Colonic mucosa (tissue), 4 donors: ENCODE results near the gene AK3. TPM values are rescaled to one million over a fixed set of nuclear protein-coding genes. Genes with fewer than 3 reads are reported as not detected.

Experiments
- DNase-seq: peaks from one replicate; pipeline ENCODE4 v3.0.0-alpha.2; 2020
- H3K27ac ChIP-seq: fragments of 200-600 bp; one replicate; pipeline ENCODE4 v1.8.0; 2021
- H3K27me3 ChIP-seq: fragments of 200-600 bp; one replicate; pipeline ENCODE4 v1.8.0; 2021
- H3K36me3 ChIP-seq: fragments of 200-600 bp; one replicate; pipeline ENCODE4 v1.8.0; 2021
- H3K4me1 ChIP-seq: fragments of 200-600 bp; one replicate; pipeline ENCODE4 v1.8.0; 2021; ENCODE audit warnings: mild to moderate bottlenecking
- H3K4me3 ChIP-seq: fragments of 200-600 bp; one replicate; pipeline ENCODE4 v1.8.0; 2021
- H3K9ac ChIP-seq, 2 donors: one replicate each; pipeline ENCODE4 v1.7.0; 2013; ENCODE audit warnings: control low read depth in 2 of 2, low read depth in 2 of 2, low read length in 2 of 2
- H3K9me3 ChIP-seq: fragments of 200-600 bp; one replicate; pipeline ENCODE4 v1.8.0; 2021
- intact Hi-C: fragments of 100-400 bp; cut with DNase I; formaldehyde crosslinking; loops from one replicate; pipeline ENCODE4 v1.14.1; 2022
- total RNA-seq, 2 donors: library from RNA; stranded (reverse); fragmentation: NEBNext Ultra II Directional in 1 of 2; extraction: Animal tissue kit (Norgen Biotek cat#: 25700) in 1 of 2; gene quantifications; one replicate each; pipeline ENCODE4 v1.2.1, GENCODE V29; 2021
- TF ChIP-seq, protein P1 (sequence below): fragments of 200-600 bp; IDR thresholded peaks from one replicate; pipeline ENCODE4 v1.8.0; 2022; ENCODE audit warnings: antibody characterized with exemption, mild to moderate bottlenecking
- donor health status: healthy.
- donor health status: DM: no; HTN: no; CAD: no.
- donor health status: DM: no; HTN: no; CAD: no.

The AK3 gene
- total RNA-seq, 2 donors from 2014 or later, result 80.3 to 95.7 TPM

DNA sequence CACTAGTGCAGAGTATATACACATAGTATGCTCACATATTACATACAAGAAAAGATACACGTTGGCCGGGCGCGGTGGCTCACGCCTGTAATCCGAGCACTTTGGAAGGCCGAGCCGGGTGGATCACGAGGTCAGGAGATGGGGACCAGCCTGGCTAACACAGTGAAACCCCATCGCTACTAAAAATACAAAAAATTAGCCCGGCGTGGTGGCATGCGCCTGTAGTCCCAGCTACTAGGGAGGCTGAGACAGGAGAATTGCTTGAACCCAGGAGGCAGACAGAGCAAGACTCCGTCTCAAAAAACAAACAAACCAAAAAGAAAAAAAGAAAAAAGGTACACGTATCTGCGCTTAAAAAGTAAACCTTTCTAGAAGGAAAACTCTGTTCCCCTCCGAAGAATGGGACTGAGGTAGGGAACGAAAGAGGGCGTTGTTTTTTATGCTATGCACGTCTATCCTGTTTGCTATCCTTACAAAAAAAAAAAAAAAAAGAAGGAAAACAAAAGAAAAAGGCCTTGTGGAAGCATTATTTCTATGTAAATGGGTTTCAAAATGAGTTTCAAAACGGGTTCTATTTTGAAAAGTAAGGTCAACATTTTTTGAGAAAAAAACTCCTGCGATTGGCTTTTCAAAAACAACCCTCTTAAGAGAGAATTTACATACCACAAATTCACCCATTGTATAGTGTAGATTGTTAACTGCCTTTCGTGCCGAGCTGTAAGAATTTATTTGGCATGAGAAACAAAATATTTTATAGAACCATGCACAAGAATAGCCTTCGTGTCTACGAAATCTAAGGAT, 1.2 kb downstream of the AK3 start:
- DNase-seq, result peak; percentile 37
- Histone ChIP-seq H3K9me3 (no peaks in the 10 kb centered on the region), H3K27ac (peak overlapping the region; percentile 95), H3K4me1 (no peaks in the 10 kb centered on the region), H3K4me3 (peak overlapping the region; percentile 72), H3K36me3 (no peaks in the 10 kb centered on the region), H3K27me3 (no peaks in the 10 kb centered on the region), H3K9ac (peak overlapping the region; percentile 86 to 89)
- TF ChIP-seq, protein P1, sequence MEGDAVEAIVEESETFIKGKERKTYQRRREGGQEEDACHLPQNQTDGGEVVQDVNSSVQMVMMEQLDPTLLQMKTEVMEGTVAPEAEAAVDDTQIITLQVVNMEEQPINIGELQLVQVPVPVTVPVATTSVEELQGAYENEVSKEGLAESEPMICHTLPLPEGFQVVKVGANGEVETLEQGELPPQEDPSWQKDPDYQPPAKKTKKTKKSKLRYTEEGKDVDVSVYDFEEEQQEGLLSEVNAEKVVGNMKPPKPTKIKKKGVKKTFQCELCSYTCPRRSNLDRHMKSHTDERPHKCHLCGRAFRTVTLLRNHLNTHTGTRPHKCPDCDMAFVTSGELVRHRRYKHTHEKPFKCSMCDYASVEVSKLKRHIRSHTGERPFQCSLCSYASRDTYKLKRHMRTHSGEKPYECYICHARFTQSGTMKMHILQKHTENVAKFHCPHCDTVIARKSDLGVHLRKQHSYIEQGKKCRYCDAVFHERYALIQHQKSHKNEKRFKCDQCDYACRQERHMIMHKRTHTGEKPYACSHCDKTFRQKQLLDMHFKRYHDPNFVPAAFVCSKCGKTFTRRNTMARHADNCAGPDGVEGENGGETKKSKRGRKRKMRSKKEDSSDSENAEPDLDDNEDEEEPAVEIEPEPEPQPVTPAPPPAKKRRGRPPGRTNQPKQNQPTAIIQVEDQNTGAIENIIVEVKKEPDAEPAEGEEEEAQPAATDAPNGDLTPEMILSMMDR, result no peak
- intact Hi-C loops, result loop anchor here (2.0 to 10.0 kb wide), 3 partner anchors 55 to 77 kb away; partner anchors contain the start of genes CDC37L1, PLPP6 and RCL1

DNA sequence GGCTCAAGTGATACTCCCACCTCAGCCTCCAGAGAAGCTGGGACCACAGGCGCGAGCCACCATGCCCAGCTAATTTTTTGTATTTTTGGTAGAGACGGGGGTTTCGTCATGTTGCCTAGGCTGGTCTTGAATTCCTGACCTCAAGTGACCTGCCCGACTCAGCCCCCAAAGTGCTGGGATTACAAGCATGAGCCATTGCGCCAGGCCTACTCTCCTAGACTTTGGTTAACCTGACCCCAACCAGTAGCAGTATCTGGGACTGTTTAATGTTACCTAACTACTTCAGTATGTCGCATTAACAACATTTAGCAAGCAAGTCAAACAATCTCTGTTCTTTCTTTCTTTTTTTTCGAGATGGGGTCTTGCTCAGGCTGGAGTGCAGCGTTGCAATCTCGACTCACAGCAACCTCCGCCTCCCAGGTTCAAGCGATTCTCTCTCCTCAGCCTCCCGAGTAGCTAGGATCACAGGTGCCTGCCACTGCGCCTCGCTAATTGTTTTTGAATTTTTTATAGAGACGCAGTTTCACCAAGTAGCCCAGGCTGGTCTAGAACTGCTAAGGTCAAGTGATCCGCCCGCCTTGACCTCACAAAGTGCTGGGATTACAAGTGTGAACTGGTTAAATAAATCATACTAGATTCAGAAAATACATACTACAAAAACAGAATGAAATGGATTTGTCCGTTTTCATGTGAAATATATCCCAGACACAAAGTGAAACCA, 2.0 kb downstream of the AK3 start:
- no peaks in the 10 kb centered on the region for H3K36me3 ChIP-seq
- intact Hi-C loops, result no loop called here
- H3K27me3 ChIP-seq, result no peaks in the 10 kb centered on the region
- H3K9me3 ChIP-seq, result no peaks in the 10 kb centered on the region
- TF ChIP-seq, protein P1, result no peak
- peak overlapping the region in 1 of 2 donors; percentile 89 for H3K9ac ChIP-seq
- H3K4me1 ChIP-seq, result no peaks in the 10 kb centered on the region
- H3K27ac ChIP-seq, result peak overlapping the region; percentile 95
- DNase-seq, result peak; percentile 25
- H3K4me3 ChIP-seq, result peak overlapping the region; percentile 72

DNA sequence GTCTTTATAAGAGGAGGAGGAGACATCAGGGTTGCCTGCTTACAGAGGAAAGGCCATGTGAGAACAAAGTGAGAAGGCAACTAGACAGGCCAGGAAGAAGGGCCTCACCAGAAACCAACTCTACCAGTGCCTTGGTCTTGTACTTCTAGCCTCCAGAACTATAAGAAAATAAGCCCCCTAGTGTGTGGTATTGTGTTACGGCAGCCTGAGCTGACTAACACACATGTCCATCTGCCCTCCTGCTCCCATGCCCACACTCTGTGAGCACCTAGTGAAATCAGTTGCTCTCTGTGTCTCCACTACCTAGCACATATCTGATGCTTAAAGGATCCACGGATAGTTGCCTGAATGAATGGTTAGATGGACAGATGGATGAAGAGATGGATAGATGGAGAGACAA, 6.9 kb downstream of the AK3 start:
- Histone ChIP-seq H3K27ac (no peak overlapping the region), H3K4me1 (no peaks in the 10 kb centered on the region), H3K36me3 (no peaks in the 10 kb centered on the region), H3K4me3 (no peak overlapping the region), H3K9ac (no peak overlapping the region), H3K27me3 (no peaks in the 10 kb centered on the region), H3K9me3 (no peaks in the 10 kb centered on the region)
- no peak for DNase-seq
- intact Hi-C loops, result loop anchor here (5.0 kb wide), 1 partner anchor 42 kb away; no protein-coding TSS in a partner anchor
- TF ChIP-seq, protein P1, result no peak

DNA sequence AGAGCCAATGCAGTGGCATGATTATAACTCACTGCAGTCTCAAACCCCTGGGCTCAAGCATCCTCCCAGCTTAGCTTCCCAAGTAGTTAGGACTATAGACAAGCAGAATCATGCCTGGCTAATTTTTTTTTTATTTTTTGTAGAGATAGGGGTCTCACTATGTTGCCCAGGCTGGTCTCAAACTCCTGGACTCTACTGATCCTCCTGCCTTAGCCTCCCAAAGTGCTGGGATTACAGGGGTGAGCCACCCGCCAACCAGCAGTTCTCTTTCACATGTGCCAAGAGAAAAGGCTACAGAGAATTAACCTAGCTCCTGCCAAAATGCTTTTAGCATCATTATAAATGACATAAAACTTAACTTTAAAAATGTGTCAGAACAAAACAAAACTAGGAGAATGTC, 8.1 kb downstream of the AK3 start:
- Histone ChIP-seq H3K27me3 (no peaks in the 10 kb centered on the region), H3K9ac (no peak overlapping the region), H3K4me3 (no peak overlapping the region), H3K27ac (no peak overlapping the region), H3K4me1 (no peaks in the 10 kb centered on the region), H3K9me3 (no peaks in the 10 kb centered on the region), H3K36me3 (no peaks in the 10 kb centered on the region)
- DNase-seq, result no peak
- TF ChIP-seq, protein P1, result no peak
- intact Hi-C loops, result loop anchor here (5.0 kb wide), 1 partner anchor 41 kb away; no protein-coding TSS in a partner anchor

DNA sequence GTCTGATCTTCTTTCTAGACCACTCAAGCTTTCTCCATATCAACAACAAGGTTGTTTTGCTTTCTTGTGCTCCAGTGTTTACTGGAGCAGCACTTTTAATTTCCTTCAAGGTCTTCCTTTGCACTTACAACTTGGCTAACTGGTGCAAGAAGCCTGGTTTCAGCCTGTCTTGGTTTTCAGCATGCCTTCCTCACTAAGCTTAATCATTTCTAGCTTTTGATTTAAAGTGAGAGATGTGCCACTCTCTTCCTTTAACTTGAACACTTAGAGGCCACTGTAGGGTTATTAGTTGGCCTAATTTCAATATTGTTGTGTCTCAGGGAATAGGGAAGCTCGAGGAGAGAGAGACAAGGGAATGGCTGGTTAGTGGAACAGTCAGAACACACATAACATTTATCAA, 13.4 kb downstream of the AK3 start:
- no peak overlapping the region for H3K27ac ChIP-seq
- intact Hi-C loops, result no loop called here
- no peaks in the 10 kb centered on the region for H3K4me1 ChIP-seq
- no peaks in the 10 kb centered on the region for H3K27me3 ChIP-seq
- no peak overlapping the region for H3K4me3 ChIP-seq
- no peaks in the 10 kb centered on the region for H3K9me3 ChIP-seq
- TF ChIP-seq, protein P1, result no peak
- no peak for DNase-seq
- no peak overlapping the region for H3K9ac ChIP-seq
- no peaks in the 10 kb centered on the region for H3K36me3 ChIP-seq
